ENCODE measurements around the gene PCDH17.

Gene PCDH17

GRCh38 chr13:57631596-57632275 lies at the start of gene PCDH17:
Gene PCDH17, plus strand, starts transcription at chr13:57631744. Its CDS starts 803 bp downstream, at chr13:57632547.
- DNase-seq (ENCODE audit: low spot score), result no peak

GRCh38 chr13:57582032-57582431 lies 49.5 kb upstream of the PCDH17 start:
- DNase-seq (ENCODE audit: low spot score), result no peak

- DNase-seq (ENCODE audit: low spot score), result no peak
These were observed 48.0 kb upstream of the PCDH17 start for GRCh38 chr13:57583529-57583928.

GRCh38 chr13:57588639-57589038 lies 42.9 kb upstream of the PCDH17 start:
- no peak for DNase-seq (ENCODE audit: low spot score)

GRCh38 chr13:57595775-57596174 lies 35.8 kb upstream of the PCDH17 start:
- DNase-seq (ENCODE audit: low spot score), result no peak

- DNase-seq (ENCODE audit: low spot score), result no peak
These were observed 30.0 kb upstream of the PCDH17 start for GRCh38 chr13:57601536-57601935.

GRCh38 chr13:57604442-57604841 lies 27.1 kb upstream of the PCDH17 start:
- DNase-seq (ENCODE audit: low spot score), result no peak

- no peak for DNase-seq (ENCODE audit: low spot score)
These were observed 19.6 kb upstream of the PCDH17 start for GRCh38 chr13:57611969-57612368.

GRCh38 chr13:57612568-57612967 lies 19.0 kb upstream of the PCDH17 start:
- DNase-seq (ENCODE audit: low spot score), result no peak

- peak; percentile 73 for DNase-seq (ENCODE audit: low spot score)
These were observed 6.7 kb upstream of the PCDH17 start for GRCh38 chr13:57624565-57625435.

- peak; percentile 68 for DNase-seq (ENCODE audit: low spot score)
These were observed 3.9 kb upstream of the PCDH17 start for GRCh38 chr13:57627663-57628062.

- DNase-seq (ENCODE audit: low spot score), result no peak
These were observed 2.1 kb upstream of the PCDH17 start for GRCh38 chr13:57629391-57629804.

GRCh38 chr13:57629821-57630235 lies 1.7 kb upstream of the PCDH17 start:
- DNase-seq (ENCODE audit: low spot score), result no peak

GRCh38 chr13:57630661-57631595 lies 616 bp upstream of the PCDH17 start:
- no peak for DNase-seq (ENCODE audit: low spot score)

- DNase-seq (ENCODE audit: low spot score), result no peak
These were observed 964 bp downstream of the PCDH17 start for GRCh38 chr13:57632276-57633140.

- DNase-seq (ENCODE audit: low spot score), result no peak
These were observed 1.8 kb downstream of the PCDH17 start for GRCh38 chr13:57633141-57633949.

GRCh38 chr13:57633950-57634838 lies 2.6 kb downstream of the PCDH17 start:
- no peak for DNase-seq (ENCODE audit: low spot score)

GRCh38 chr13:57634839-57635165 lies 3.3 kb downstream of the PCDH17 start:
- DNase-seq (ENCODE audit: low spot score), result no peak

- DNase-seq (ENCODE audit: low spot score), result no peak
These were observed 4.1 kb downstream of the PCDH17 start for GRCh38 chr13:57635541-57636085.
